Hepatocyte (in vitro differentiated cells): ENCODE data around the gene FNDC3B. TPM values are rescaled to one million over a fixed set of nuclear protein-coding genes. Genes with fewer than 3 reads are reported as not detected.

Source experiments
- DNase-seq: peaks from one replicate; pipeline ENCODE4 v3.0.0-alpha.2; 2016; ENCODE audit warnings: low spot score
- H2AFZ ChIP-seq: fragments of 200-600 bp; sonication (generic); 2 replicates; pipeline ENCODE4 v1.6.0; 2016; ENCODE audit warnings: antibody characterized with exemption, mild to moderate bottlenecking
- H3K27ac ChIP-seq: fragments of 200-600 bp; sonication (generic); 2 replicates; pipeline ENCODE4 v1.5.1; 2016; ENCODE audit warnings: mild to moderate bottlenecking
- H3K27me3 ChIP-seq: fragments of 200-600 bp; sonication (generic); 2 replicates; pipeline ENCODE4 v1.6.1; 2016
- H3K36me3 ChIP-seq: fragments of 200-600 bp; sonication (generic); replicated peaks from 2 replicates; pipeline ENCODE4 v1.5.1; 2016; ENCODE audit warnings: low read depth; ENCODE audit not compliant: insufficient read depth
- H3K4me1 ChIP-seq: fragments of 200-600 bp; sonication (generic); 2 replicates; pipeline ENCODE4 v1.5.1; 2016; ENCODE audit warnings: mild to moderate bottlenecking, moderate library complexity; ENCODE audit not compliant: insufficient read depth
- H3K4me2 ChIP-seq: fragments of 200-600 bp; sonication (generic); 2 replicates; pipeline ENCODE4 v1.6.0; 2016
- H3K4me3 ChIP-seq: fragments of 200-600 bp; sonication (generic); 2 replicates; pipeline ENCODE4 v1.5.1; 2016; ENCODE audit warnings: mild to moderate bottlenecking
- H3K79me2 ChIP-seq: fragments of 200-600 bp; sonication (generic); 2 replicates; pipeline ENCODE4 v1.6.0; 2017; ENCODE audit warnings: mild to moderate bottlenecking
- H3K9me2 ChIP-seq: fragments of 200-600 bp; sonication (generic); replicated peaks from 2 replicates; pipeline ENCODE4 v1.6.0; 2017; ENCODE audit warnings: mild to moderate bottlenecking; ENCODE audit not compliant: insufficient read depth
- H3K9me3 ChIP-seq: fragments of 200-600 bp; sonication (generic); 2 replicates; pipeline ENCODE4 v1.5.1; 2016; ENCODE audit warnings: low read depth, mild to moderate bottlenecking
- H4K20me1 ChIP-seq: fragments of 200-600 bp; sonication (generic); 2 replicates; pipeline ENCODE4 v1.6.0; 2016; ENCODE audit warnings: mild to moderate bottlenecking; ENCODE audit not compliant: insufficient read depth, poor library complexity, severe bottlenecking
- EZH2 ChIP-seq: fragments of 200-600 bp; sonication (generic); IDR thresholded peaks from 2 replicates; pipeline ENCODE4 v1.6.1; 2016; ENCODE audit warnings: antibody characterized with exemption, mild to moderate bottlenecking, borderline replicate concordance
- EZH2phosphoT487 ChIP-seq: fragments of 200-600 bp; sonication (generic); IDR thresholded peaks from one replicate; pipeline ENCODE4 v1.6.1; 2018; ENCODE audit warnings: antibody characterized with exemption, mild to moderate bottlenecking, low read depth, moderate library complexity; ENCODE audit not compliant: unreplicated experiment, severe bottlenecking
- WGBS: methylation state at CpG from one replicate; pipeline ENCODE4 v1.1.6; 2016; ENCODE audit warnings: low lambda C conversion rate; ENCODE audit errors: missing lambda C conversion rate; 5-methylcytosine and 5-hydroxymethylcytosine counted together
- polyA plus RNA-seq: library from polyadenylated mRNA; unstranded; fragments of >200 nt; fragmentation: Nextera tagmentation; extraction: Ambion mirVana; gene quantifications from 2 replicates; pipeline ENCODE4 v1.2.1, GENCODE V29; 2016
- total RNA-seq: library from RNA; depleted of rRNA; stranded (reverse); fragments of >200 nt; gene quantifications from 2 replicates; pipeline ENCODE4 v1.2.3, GENCODE V29; 2014
- TF ChIP-seq, protein P1 (sequence below): fragments of 200-600 bp; sonication (generic); IDR thresholded peaks from 2 replicates; pipeline ENCODE4 v1.5.1; 2016; ENCODE audit warnings: antibody characterized with exemption, mild to moderate bottlenecking; ENCODE audit not compliant: poor library complexity

Gene FNDC3B
- total and polyA plus RNA-seq, 2 experiments from 2014 or later = 61.2 to 113 TPM

DNA sequence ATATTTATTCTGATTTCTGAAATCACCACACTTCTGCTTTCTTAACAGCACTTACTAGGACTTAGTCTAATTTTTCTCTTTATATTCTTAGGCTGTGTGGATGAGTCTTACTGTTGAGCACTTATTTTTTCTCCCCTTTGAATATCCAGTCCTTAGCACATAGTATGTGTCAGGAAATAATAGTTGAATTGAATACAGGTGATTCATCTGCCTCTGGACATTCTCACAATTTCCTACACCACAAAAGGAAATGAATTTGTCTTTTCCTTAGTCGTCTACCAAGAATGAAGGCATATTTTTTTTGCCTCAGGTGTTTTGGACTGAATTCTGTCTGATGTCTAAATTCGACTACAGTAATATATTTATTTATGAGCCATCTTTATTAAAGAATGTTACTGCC lies 204.6 kb downstream of the FNDC3B start:
- no peak overlapping the region for H3K4me2 ChIP-seq
- H3K36me3 ChIP-seq = no peaks in the 10 kb centered on the region
- H3K27ac ChIP-seq = no peak overlapping the region
- H4K20me1 ChIP-seq = no peaks in the 10 kb centered on the region
- peaks cover 71% of the 10 kb centered on the region for H3K79me2 ChIP-seq
- no peaks in the 10 kb centered on the region for H3K4me1 ChIP-seq
- WGBS = 86% methylated on average over 2 of the region's 2 CpGs
- no peak overlapping the region for H2AFZ ChIP-seq
- DNase-seq = no peak
- TF ChIP-seq, protein P1, sequence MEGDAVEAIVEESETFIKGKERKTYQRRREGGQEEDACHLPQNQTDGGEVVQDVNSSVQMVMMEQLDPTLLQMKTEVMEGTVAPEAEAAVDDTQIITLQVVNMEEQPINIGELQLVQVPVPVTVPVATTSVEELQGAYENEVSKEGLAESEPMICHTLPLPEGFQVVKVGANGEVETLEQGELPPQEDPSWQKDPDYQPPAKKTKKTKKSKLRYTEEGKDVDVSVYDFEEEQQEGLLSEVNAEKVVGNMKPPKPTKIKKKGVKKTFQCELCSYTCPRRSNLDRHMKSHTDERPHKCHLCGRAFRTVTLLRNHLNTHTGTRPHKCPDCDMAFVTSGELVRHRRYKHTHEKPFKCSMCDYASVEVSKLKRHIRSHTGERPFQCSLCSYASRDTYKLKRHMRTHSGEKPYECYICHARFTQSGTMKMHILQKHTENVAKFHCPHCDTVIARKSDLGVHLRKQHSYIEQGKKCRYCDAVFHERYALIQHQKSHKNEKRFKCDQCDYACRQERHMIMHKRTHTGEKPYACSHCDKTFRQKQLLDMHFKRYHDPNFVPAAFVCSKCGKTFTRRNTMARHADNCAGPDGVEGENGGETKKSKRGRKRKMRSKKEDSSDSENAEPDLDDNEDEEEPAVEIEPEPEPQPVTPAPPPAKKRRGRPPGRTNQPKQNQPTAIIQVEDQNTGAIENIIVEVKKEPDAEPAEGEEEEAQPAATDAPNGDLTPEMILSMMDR = no peak
- no peak for TF ChIP-seq EZH2
- no peak for TF ChIP-seq EZH2phosphoT487
- no peak overlapping the region for H3K4me3 ChIP-seq
- H3K9me2 ChIP-seq = no peaks in the 10 kb centered on the region
- H3K9me3 ChIP-seq = no peaks in the 10 kb centered on the region
- no peaks in the 10 kb centered on the region for H3K27me3 ChIP-seq

DNA sequence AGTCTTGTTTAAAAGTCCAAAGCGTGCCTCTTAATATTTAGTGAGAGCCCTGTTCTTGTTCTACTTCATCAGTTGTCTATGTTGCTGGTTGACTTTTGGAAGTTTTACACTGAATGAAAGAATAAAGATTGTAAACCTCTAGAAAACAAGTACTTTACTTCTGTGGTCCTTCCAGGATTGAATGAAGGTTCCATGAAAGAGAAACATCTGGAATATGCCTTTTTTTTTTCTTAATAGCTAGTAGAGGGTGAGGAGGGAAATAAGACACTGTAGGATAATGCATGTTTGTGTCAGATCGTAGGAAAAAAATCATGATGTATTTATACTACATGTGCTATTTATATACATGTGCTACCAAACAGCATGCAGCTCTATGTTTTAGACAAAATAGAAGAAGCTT lies 205.9 kb downstream of the FNDC3B start:
- Histone ChIP-seq H2AFZ (no peak overlapping the region), H3K79me2 (peaks cover 62% of the 10 kb centered on the region), H4K20me1 (no peaks in the 10 kb centered on the region), H3K36me3 (no peaks in the 10 kb centered on the region), H3K9me2 (no peaks in the 10 kb centered on the region), H3K4me1 (no peaks in the 10 kb centered on the region), H3K27me3 (no peaks in the 10 kb centered on the region), H3K4me2 (no peak overlapping the region), H3K4me3 (no peak overlapping the region), H3K9me3 (no peaks in the 10 kb centered on the region), H3K27ac (no peak overlapping the region)
- no peak for TF ChIP-seq EZH2phosphoT487
- TF ChIP-seq, protein P1 = no peak
- no peak for TF ChIP-seq EZH2
- 78% methylated on average over 2 of the region's 2 CpGs for WGBS
- no peak for DNase-seq

DNA sequence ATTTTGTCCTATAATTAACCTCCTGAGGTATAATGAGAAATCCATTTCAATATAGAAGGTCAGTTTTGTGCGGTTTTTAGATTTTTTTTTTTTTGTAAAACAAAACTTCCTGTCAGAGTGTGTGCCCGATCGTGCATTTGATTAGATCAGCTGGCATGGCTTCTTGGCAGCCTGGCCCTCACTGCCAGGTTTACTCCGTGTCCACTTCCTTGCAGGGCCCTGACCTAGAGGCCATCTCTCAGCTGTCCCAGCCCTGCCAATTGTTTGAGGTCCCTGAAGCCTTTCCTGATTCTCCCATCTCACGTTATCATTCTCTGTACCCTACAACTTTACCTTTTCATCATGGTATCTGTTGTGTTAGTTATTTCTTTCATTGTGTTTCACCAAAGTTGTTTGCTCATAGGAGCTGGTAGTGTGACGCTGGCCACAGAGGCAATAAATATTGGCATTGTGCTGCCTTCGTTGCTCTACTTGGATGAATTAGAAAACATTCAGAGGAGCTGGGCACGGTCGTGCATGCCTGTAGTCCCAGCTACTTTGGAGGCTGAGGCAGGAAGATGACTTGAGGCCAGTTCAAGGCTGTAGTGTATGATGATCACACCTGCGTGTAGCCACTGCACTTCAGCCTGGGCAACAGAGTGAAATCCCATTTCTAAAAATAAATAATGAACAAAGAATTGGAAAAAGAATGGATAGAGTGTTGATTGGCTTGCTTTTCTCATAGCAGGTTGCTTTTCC lies 206.9 kb downstream of the FNDC3B start:
- Histone ChIP-seq H3K4me2 (no peak overlapping the region), H3K79me2 (peaks cover 64% of the 10 kb centered on the region), H3K4me3 (no peak overlapping the region), H4K20me1 (no peaks in the 10 kb centered on the region), H3K36me3 (no peaks in the 10 kb centered on the region), H3K9me3 (no peaks in the 10 kb centered on the region), H2AFZ (no peak overlapping the region), H3K27me3 (no peaks in the 10 kb centered on the region), H3K4me1 (no peaks in the 10 kb centered on the region), H3K27ac (no peak overlapping the region), H3K9me2 (no peaks in the 10 kb centered on the region)
- no peak for DNase-seq
- 92% methylated on average over 10 of the region's 10 CpGs for whole genome bisulfite sequencing
- TF ChIP-seq EZH2phosphoT487 (no peak), EZH2 (no peak)
- TF ChIP-seq, protein P1 = no peak
